HG02571 (cell line): ENCODE measurements around the gene CNNM2.
"Not testable (repeated sequence)": the region's sequence is repeated elsewhere in the genome, so short reads cannot be mapped to it uniquely, and the experiment has no call there.

Experiments
- ATAC-seq: cut with Tn5 transposase; IDR thresholded peaks from one replicate; pipeline ENCODE4 v1.9.1; 2021; ENCODE audit warnings: mild to moderate bottlenecking, moderate library complexity; ENCODE audit not compliant: unreplicated experiment

Gene CNNM2

DNA sequence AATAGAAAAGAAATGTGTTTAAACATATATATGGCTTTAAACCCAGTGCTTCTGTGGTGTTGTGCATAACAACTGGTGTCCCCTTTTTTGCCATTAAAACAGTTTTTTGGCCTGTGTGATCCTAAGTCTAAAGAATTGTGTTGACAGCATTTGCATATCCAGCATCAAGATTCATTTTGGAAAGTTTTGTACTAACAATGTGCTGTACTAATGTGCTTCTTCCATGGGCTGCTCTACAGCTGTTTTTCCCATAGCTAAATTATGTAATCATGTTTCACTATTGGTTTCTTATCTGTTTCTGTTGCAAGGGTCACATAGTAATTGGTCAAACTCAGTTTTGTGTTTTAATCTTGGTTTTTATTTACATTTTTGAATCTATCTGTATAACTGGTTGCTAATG is 5.5 kb downstream of the CNNM2 start:
- no peak for ATAC-seq

DNA sequence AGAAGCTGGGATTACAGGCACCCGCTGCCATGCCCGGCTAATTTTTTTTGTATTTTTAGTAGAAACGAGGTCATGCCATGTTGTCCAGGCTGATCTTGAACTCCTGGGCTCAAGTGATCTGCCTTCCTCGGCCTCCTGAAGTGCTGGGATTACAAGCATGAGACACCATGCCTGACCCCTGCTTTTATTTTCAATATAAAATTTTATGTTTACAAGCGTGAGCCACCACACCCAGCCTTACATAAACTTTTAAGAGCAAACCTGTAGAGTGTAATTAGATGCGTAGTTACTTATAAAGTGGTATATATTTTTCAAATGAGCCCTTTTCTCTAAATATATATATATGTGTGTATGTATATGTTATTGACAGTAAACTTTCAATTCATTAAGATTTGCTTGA is 8.7 kb downstream of the CNNM2 start:
- ATAC-seq, result no peak

DNA sequence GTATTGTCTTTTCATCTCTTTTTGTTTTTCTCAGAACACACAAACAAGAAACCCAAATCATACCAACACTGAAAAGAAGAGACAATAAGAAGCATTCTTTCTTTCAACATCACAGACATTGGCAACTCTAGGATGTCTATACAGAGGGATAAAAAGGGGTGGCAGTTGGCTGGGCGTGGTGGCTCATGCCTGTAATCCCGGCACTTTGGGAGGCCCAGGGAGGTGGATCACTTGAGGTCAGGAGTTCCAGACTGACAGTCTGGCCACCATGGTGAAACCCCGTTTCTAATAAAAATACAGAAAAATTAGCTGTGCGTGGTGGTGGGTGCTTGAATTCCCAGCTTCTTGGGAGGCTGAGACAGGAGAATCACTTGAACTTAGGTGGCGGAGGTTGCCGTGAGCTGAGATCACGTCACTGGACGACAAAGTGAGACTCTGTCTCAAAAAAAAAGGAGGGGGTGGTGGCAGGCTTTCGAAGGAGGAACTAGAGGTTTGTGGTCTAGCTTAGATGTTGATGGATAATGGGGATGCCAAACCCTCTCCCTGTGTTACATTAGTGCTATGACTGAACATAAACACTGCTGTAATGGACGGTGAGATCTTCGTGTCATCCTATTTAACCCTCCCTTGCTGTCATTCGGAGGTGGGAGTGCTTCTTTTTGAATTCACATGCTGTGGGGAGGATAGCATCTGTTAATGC is 9.4 kb downstream of the CNNM2 start:
- ATAC-seq, result no peak

DNA sequence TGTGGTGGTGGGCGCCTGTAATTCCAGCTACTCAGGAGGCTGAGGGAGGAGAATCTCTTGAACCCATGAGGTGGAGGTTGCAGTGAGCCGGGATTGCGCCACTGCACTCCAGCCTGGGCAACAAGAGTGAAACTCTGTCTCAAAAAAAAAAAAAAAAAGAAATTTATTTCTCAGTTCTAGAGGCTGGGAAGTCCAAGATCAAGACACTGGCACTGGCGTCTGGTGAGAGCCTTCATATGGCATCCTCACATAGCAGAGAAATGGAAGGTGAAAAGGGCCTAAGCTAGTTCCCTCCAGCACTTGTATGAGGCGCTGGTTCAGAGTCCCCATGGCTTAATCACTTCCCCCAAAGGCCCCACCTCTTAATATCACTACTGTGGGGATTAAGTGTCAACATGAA is 10.3 kb downstream of the CNNM2 start:
- ATAC-seq, result not testable (repeated sequence)

DNA sequence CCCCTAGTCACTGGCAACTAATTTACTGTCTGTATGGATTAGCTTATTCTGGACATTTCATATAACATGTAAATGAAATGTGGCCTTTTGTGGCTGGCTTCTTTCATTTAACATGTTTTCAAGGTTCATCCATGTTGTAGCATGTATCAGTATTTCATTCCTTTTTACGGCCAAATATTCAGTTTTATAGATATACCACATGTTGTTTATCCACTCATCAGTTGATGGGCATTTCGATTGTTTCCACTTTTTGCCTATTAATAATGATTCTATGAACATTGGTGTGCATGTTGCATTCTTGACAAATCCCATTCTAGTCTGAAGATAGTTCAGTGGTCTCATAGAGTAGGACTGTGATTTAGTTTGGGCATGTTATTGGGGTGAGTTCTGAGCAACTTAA is 12.6 kb downstream of the CNNM2 start:
- no peak for ATAC-seq

DNA sequence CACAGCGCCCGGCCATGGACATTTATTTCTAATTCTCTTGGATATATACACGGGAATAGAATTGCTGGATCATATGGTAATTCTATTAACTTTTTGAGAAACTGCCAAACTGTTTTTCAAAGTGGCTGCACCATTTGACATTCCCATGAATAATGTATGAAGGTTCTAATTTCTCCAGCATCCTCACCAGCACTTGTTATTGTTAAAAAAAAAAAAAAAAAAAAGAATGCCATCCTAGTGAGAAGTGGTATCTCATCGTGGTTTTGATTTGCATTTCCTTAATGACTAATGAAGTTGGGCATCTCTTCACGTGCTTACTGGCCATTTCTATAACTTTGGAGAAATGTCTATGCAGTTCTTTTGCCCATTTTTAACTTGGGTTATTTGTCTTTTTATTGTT is 13.5 kb downstream of the CNNM2 start:
- ATAC-seq, result no peak

DNA sequence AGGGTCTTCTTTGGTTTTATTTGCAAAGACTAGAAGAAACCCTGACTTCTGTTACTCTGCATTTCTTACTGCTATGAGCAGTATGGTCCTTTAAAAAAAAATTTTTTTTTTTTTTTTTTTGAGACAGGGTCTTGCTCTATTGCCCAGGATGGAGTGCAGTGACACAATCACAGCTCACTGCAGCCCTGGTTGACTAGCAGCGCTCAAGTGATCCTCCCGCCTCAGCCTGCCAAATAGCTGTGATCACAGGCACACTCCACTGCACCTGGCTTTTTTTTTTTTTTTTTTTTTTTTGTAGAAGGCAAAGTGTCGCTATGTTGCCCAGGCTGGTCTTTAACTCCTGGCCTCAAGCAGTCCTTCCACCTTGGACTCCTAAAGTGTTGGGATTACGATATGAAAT is 17.4 kb downstream of the CNNM2 start:
- ATAC-seq, result no peak

DNA sequence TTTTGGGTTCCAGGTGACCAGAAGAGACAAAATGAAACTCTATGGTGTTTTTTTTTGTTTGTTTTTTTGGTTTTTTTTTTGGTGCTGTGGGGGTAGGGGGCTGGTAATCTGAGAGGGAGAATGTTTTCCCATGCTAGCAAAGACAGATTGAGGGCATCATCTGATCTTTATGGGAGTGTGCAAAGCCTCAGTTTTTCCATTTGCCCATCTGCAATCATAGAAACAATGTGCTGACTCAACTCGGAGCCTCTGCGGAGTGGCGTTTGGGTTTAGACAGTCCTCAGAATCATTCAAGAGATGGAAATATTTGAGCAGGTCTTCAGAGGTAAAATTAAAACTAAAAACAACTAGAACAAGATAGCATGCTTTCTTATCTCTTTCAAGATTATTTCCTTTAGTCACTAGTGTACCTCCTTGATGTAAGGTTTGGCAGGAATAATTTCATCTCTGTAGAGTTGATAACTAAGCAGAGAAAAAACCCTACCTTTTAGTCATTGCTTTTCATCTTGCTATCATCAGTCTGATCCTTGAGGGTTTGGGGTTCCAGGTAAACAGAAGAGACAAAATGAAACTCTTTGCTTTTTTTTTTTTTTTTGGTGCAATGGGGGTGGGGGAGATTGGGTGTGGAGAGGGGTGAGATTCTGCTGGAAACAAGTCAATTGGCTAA is 18.0 kb downstream of the CNNM2 start:
- ATAC-seq, result no peak

DNA sequence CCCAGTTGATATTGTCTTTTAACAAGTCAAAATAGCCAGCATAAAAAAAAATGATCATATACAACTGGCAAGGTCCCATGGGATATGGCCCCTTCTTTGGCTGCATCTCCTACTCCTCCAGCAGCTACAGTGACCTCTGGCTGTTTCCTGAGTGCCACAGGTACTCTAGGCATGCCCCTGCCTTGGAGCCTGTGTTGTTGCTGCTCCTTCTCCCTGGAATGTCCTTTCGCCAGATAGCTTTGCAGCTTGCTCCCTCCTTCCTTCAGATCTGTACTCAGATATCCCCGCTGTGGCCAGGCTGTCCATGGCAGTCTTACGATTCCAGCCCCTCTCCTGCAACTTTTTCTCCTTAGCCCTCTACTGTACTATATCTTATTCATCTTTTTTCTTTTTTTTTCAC is 23.3 kb downstream of the CNNM2 start:
- no peak for ATAC-seq

DNA sequence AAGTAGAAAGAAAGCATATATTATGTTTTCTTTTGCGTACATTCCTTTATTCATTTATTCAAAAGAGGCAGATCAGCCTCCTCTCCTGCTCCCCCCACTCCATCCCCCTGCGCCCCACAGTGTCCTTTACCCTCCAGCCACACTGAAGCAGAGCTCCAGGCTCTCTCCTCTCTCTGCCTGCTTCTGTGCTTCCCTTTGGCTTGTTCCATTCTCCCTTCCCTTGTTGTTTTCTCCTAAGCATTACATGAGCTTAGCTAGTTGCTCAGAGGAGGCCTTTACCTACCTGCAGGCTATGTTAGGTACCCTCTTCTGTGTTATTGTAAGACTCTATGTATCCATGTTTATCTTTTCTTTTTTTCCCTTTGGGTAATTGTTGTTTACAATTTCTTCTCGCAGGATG is 27.4 kb downstream of the CNNM2 start:
- no peak for ATAC-seq

DNA sequence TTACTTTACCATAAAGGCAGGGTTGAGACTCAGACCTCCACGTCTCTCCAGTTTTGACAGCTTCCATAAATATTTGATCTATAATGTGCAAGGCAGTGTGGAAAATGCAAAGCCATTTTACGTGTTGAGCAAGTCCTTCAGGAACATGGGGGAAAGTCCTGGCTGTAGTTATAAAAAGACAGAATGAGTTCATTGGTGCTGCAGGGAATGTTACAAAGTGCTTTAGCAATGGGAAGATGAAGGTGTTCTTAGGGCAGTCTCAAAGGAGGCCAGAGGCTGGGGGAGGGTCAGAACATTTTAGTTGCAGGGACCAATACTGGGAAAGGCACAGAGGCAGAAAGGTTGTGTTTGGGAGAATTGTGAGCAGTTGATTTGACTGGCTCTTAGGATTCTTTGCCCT is 27.9 kb downstream of the CNNM2 start:
- ATAC-seq, result no peak

DNA sequence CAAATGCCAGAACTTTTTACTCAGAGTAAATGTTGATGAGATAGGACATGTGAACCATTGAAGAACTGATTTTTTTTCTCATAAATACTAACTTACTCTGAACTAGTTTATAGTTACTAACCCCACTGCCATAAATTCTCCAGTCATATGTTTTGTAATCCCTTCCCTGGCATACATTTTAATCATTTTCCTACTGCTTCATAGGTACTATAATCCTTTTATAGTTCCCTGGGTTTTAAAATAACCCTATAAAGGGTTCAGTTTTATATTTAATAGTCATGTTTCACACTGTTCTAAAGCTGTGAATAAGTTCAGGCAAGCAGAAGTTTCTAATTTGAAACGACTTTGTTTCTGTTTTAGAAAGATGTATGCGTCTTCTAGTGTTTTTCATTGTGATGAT is 28.9 kb downstream of the CNNM2 start:
- no peak for ATAC-seq

DNA sequence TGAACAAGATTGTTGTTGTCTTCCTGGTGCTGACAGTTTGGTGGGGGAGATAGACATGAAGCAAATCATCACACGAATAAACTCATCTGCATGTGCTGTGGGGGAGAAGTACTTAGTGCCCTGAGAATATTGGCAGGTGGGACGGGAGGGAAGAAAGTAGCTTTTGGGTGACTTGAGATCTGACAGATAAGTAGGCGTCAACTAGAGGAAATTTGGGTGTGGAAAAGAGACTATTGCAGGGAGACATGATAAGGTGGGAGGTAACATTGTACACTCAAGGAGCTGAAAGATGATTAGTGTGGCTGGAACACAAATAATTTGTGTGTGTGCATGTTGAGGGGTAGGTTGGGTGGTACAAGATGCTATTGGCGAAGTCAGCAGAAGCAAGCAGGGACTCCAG is 30.1 kb downstream of the CNNM2 start:
- no peak for ATAC-seq

DNA sequence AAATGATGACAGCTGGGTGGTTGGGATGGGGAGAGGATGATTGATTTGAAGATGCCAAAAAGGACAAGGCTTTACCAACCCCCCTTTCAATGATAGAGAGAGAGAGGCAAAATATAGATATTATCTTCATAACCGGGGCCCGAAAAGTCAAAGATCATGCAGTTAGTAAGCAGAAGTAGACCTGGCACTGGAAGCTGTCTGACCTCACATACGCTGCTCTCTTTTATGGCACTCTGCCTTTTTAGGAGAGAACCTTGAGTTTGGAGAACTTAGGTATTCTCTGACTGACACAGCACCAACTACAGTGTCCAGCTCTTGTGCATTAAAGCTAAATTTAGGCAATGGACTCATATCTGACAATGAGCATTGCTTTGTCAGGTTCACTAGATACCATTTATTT is 30.7 kb downstream of the CNNM2 start:
- no peak for ATAC-seq

DNA sequence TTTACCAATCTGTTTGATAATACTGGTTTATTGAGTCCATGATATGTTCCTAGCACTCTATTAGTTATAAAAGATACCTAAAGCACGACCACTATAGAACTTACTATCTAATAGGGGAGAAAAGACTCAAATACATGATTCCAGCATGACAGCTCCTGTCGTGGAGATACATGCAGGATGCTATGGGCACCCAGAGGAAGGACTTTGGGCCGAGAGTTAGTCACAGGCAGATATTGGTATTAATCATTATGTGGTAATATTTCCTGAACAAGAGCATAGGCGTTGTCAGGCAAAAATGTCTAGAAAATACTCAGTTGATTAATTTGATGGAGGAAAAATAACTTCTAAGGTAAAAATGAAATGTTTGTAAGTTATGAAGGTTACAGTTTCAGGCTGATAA is 31.8 kb downstream of the CNNM2 start:
- no peak for ATAC-seq

DNA sequence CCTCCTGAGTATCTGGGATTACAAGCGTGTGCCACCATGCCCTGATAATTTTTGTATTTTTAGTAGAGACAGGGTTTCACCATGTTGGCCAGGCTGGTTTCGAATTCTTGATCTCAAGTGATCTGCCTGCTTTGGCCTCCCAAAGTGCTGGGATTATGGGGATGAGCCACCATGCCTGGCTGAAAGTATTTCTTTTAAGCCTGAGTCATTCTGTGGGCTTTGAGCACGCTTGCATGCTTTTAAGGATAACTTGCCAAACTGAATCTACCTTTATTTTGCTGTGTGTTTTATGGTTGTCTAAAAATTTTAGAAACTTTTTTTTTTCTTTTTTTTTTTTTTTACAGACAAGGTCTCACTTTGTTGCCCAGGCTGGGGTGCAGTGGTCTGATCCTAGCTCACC is 33.2 kb downstream of the CNNM2 start:
- ATAC-seq, result no peak

DNA sequence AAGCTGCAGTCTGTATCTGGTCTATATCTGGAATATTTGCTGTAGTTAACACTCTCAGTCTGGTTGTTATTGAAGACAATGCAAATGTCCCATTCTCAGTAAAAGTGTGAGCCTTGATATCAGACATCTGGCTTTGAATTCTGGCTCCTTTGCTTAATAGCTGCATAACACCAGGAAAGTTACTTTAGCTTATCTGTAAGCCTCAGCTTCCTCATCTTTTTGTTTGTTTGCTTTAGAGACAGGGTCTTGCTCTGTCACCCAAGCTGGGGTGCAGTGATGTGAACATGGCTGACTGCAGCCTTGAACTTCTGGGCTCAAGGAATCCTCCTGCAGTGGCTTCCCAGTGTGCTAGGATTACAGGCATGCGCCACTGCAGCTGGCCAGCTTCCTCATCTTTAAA is 41.3 kb downstream of the CNNM2 start:
- no peak for ATAC-seq

DNA sequence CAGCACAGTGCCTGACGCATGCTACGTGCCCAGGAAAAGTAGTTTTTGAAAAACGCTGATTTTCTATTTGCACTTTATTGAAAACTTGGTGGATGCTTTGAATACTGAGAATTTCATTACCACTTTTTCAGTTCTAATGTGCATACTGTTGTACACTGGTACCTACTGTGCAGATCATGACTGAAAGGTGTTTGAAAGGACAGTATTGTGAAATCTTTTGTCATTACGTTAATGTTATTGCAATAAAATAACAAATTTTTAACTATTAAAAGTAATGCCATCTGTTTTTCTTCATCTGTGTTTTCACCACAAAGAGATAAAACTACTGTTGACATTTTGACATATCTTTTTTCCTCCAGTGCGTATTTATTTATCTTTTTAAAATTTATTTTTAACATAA is 42.1 kb downstream of the CNNM2 start:
- ATAC-seq, result no peak

DNA sequence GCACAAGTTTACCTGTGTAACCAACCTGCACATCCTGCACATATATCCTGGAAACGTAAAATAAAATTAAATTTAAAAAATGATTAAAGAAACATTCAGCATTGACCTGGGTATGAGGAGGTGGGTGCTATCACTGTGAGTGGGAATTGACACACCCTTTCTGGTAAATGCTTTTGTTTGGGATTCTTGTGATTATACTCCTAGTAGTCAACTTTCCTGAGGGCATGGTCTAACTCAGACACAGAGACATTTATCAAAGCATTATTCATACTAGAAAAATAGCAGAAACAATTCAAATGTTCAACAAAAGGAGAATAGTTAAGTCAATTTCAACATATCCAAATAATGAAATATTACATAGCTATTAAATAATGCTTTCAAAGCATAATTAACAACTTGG is 44.2 kb downstream of the CNNM2 start:
- no peak for ATAC-seq

DNA sequence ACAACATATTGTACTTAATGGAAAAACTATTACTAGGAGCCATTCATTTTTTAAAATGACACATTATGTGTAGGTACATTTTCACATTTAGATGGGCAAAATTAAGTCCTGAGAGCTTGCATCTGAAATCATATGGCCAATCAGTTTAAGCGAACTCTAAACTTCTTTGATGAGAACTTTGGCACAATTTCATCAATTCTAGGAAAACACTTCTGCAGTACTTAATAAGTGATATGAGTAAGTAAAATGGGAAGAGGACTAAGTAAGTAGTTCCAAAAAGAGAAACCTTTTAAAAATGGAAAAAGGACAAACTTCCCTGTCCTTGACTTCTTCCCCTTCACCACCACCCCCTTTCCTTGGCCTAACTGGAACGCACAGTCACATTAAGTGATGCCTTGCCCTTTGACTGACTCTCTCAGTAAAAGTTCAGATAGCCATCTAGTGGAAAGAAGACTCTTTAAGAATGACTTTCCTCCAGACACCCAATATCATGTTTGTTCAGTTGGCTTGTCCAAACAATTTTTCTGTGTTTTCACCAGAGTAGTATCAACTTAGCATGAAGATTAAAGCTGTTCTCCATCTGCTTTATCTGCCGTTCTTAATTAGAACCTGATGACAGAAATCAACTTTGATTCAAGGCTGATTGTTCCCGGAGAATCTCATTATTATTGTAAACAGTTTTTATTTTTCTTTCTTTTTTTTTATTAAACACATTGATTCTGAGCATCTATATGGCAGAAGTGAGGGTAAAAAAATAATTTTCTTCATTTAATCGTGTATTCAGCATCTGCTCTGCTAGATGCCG is 45.1 kb downstream of the CNNM2 start:
- ATAC-seq, result no peak

DNA sequence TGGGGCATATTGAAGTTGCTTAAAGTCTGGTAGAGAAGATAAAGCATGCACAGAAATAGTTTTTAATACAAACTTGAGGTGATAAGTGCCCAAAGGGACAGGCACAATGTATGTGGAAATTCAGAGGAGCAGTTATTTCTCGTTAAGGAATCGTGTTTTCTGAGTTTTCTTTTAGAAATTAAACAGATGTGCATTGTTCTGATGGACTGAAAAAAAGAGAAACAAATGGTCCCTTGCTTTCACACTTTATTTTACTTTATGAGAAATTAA is 45.6 kb downstream of the CNNM2 start:
- no peak for ATAC-seq

DNA sequence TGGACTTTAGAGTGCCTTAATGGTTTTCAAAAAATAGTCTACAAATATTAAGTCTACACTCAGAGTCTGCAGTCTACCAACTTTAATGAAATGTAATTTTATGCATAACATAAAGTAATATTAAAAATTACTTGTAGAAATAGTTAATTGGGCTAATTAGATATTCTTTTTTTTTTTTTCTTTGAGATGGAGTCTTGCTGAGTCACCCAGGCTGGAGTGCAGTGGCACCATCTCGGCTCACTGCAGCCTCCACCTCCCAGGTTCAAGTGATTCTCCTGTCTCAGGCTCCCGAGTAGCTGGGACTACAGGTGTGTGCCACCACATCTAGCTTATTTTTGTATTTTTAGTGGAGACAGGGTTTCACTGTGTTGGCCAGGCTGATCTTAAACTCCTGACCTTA is 46.0 kb downstream of the CNNM2 start:
- not testable (repeated sequence) for ATAC-seq
